GM12892 (cell line): ENCODE data around the gene GRAMD2A.

Experiments used
- DNase-seq: peaks from one replicate; pipeline ENCODE4 v3.0.0; 2011; ENCODE audit not compliant: insufficient read length
- FAIRE-seq: peaks from 2 replicates; lab custom pipeline; 2011; peaks lifted over from hg19 to GRCh38; lab: Jason Lieb, UNC
- POLR2A ChIP-seq: IDR thresholded peaks from 2 replicates; pipeline ENCODE4 v1.6.1; 2011; ENCODE audit warnings: low read depth, low read length, control low read depth
- POLR2AphosphoS5 ChIP-seq: IDR thresholded peaks from 2 replicates; pipeline ENCODE4 v1.6.1; 2011; ENCODE audit warnings: low read depth, low read length, control low read depth
- TAF1 ChIP-seq: IDR thresholded peaks from 2 replicates; pipeline ENCODE4 v1.6.1; 2011; ENCODE audit warnings: low read depth, mild to moderate bottlenecking, control low read depth, low read length, borderline replicate concordance

GRAMD2A gene

DNA sequence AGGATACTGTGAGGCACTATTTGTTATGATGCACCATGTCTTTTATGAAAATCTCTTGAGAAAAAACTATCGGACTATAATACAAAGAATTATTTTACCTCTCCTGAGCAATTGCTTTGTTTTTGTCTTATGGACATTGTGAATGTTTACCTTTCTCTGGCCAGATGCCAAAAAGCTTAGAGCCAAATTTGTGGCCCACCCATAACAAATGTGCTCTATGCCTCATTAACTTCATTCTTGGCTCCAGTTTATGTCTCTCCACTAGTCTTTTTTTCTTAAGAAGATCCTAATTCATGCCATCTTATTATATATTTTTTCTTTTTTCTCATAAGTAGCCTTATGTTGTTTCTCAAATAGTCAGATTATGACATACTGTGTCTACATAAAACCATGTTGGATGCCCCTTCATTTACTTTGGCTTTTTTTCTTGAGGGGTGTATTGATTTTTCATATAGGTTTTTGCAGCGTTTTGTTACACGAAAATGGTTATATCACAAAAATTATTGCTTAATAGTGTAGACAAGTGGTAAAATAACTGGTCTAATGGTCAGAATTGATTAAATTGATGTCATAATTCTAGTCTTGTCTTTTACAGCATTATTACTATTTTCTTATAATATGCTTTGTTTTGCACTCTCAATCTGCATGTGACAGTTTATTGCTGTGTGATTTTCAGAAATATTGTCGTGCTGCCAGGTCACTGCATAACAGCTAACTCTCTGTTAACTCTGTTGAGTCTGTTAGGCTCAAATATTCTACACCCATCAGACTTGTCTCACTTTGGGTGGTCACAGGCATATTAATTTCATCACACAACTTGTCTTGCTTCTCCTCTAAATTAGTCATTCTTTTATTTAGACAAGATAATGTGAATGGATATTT, 61.2 kb downstream of the GRAMD2A start:
- no peak for DNase-seq
- FAIRE-seq = no peak
- TF ChIP-seq POLR2AphosphoS5 (no peak), POLR2A (no peak), TAF1 (no peak)

GRCh38 chr15:72135719-72136118, 61.9 kb downstream of the GRAMD2A start:
- TF ChIP-seq TAF1 (no peak), POLR2A (no peak), POLR2AphosphoS5 (no peak)
- DNase-seq (no peak), FAIRE-seq (no peak)

GRCh38 chr15:72133211-72133610, 64.4 kb downstream of the GRAMD2A start:
- TF ChIP-seq POLR2A (no peak), TAF1 (no peak), POLR2AphosphoS5 (no peak)
- DNase-seq (no peak), FAIRE-seq (no peak)

DNA sequence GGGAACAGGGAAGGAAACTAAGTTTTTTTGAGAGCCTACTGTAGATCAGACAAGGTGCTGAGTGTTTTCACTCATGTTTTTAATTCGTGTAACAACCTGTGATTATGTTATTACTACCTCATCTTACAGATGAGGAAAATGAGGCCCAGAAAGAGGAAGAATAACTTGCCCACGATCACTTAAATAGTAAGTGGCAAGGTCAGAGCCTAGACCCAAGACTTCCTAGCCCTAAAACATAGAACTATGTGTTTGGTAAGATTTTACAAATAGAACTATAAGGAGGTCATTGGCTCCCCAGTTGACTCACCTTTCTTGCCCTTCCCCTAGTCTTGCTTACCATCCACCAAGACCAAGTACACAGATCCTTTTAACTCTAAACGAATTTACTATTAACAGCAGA, 65.7 kb downstream of the GRAMD2A start:
- DNase-seq = no peak
- FAIRE-seq = peak; percentile 60
- TF ChIP-seq POLR2A = no peak
- TF ChIP-seq TAF1 = no peak

DNA sequence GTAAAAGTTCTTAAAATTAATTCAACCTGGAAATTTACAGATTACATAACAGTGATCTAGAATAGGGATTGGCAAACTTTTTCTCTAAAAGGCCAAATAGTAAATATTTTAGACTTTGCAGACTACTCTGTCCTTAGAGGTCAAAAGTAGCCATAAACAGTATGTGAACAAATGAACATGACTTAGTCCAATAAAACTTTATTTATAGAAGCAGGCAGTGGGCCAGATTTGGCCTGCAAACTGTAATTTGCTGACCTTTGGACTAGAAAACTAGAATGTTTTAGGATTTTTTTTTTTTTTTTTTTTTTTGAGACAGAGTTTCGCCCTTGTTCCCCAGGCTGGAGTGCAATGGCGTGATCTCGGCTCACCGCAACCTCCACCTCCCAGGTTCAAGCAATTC, 67.3 kb downstream of the GRAMD2A start:
- no peak for FAIRE-seq

GRCh38 chr15:72128359-72128758, 69.2 kb downstream of the GRAMD2A start:
- DNase-seq (no peak), FAIRE-seq (no peak)
- TF ChIP-seq TAF1 = no peak
- TF ChIP-seq POLR2A = no peak
- TF ChIP-seq POLR2AphosphoS5 = no peak

More for the DNA sequence above, 67.3 kb downstream of the GRAMD2A start:
- DNase-seq = no peak
- no peak for TF ChIP-seq POLR2A
- TF ChIP-seq TAF1 = no peak
- no peak for TF ChIP-seq POLR2AphosphoS5

- DNase-seq = no peak
- no peak for TF ChIP-seq TAF1
- no peak for TF ChIP-seq POLR2AphosphoS5
- TF ChIP-seq POLR2A = no peak
- no peak for FAIRE-seq
Measured at GRCh38 chr15:72127724-72128322, 69.8 kb downstream of the GRAMD2A start.

DNA sequence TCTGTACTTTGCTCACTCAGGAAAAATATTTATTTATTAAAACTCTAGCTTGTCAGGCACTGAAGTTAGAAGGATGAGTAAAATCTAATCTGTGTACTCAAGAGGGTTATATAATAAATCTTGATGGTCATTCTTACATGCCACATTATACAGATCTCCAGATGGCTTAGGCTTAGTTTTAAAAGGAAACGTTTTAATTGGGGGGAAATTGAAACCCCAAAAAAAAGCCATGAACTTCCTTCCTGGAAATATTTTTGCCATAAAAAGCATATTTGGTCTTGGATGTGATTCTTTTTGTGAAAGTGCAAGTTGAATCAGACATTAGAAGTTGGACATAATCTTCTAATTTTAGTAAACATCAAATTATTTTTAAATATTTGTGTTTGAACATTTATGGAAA, 73.4 kb downstream of the GRAMD2A start:
- FAIRE-seq (no peak), DNase-seq (no peak)
- TF ChIP-seq TAF1 = no peak
- TF ChIP-seq POLR2A = no peak
- TF ChIP-seq POLR2AphosphoS5 = no peak

DNA sequence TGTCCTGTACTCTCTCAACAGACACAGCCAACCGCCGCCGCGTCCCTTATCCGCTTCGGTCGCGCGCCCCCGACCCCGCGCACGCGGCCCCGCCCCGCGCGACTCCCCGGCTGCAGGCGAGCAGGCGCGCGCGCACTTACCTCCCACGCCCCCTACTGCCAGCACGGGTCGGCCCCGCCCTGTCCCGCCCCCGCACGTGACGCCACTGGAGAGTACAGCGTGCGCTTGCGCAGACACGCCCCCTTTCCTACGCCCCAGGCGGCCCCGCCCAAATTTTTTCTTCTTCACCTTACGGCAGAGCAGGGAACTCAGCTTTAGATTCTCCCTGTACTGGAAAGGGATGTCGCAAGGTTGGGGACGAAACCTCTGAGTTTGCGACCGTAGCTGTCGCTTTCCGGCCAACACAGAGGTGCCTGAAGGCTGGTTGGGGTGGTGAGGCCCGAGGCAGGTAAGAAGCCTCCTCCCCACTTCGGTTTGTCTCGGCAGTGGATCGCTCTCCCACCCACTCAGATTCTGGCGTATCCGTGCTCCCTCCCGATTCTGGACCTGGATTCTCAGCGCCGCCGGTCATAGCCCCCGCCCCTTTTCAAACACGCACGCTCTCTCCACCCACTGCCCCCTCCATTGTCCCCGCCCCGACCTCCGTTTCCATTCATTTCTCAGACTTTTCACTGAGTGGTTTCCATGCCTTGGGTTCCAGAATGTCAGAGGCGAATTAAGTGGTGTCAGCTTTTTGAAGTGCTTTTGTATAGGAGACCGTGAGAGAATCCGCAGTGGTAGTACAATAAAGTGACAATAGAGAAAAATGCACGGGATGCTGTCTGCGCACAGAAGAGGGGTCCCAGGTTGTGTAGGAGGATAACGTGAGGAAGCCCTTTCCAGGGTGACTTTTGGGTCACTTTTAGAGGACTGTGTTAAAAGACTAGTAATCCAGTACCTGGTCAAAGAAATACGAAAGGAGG, 79.3 kb downstream of the GRAMD2A start, which contains the start of the genes MYO9A and SENP8:
TSS of gene MYO9A (minus strand) at position 134 of the 962 bp plus-strand sequence. CDS start 71,587 bp downstream, outside the sequence.
TSS of gene SENP8 (plus strand) at position 387 of the 962 bp plus-strand sequence. CDS start 21,221 bp downstream, outside the sequence.
- FAIRE-seq = peak; percentile 96
- TF ChIP-seq POLR2AphosphoS5 (peak; percentile 95), POLR2A (peak; percentile 93), TAF1 (peak; percentile 72; the same call in 1 of the 2 replicates)

GRCh38 chr15:72117486-72118016, 80.0 kb downstream of the GRAMD2A start:
- peak; percentile 47 for DNase-seq
- TF ChIP-seq POLR2A = no peak
- TF ChIP-seq POLR2AphosphoS5 = no peak
- TF ChIP-seq TAF1 = no peak
- FAIRE-seq = no peak

More for the DNA sequence above, 79.3 kb downstream of the GRAMD2A start, which contains the start of the genes MYO9A and SENP8:
- DNase-seq = peak; percentile 78

DNA sequence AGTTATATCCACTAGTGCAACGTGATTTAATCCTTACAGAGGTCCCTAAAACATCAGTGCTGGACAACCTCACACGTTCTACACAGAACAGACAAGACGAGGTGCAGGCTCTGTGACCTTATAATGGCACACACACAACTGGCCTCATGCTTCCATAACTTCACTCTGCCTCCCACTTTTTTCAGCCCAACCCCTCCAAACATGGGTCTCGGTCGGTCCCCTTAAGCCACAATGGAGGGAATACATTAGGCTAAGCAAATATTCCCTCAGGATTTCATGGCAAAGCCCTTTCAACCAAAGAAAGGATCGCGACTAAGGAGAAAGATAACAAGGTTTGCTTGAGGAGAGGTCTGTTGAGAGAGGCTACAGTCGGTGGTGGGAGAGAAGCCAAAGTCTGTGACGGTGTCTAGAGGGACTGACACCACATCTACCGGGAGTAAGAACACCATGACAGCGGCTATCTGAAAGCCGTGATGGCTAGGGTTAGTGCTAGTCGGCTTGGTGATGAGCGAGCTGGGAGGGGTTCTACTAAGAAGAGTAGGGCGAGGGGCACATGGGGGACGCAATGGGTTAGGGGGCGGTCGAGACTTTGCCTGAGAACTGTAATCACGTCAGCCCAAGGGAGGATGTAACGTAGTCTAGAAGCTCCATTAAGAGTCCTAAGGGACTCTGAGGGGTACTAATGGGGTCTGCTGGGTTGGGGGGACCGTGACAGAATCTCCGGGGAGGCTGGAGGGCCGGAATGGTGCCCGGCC, 80.7 kb downstream of the GRAMD2A start:
- DNase-seq (no peak), FAIRE-seq (peak; percentile 67)
- TF ChIP-seq TAF1 (no peak), POLR2AphosphoS5 (no peak), POLR2A (no peak)
